ENCODE data around the gene SCN5A. TPM values are rescaled to one million over a fixed set of nuclear protein-coding genes. Genes with fewer than 3 reads are reported as not detected.

Gene SCN5A
- total RNA-seq, 2 experiments from 2014 or later: 0.20 to 0.52 TPM

DNA sequence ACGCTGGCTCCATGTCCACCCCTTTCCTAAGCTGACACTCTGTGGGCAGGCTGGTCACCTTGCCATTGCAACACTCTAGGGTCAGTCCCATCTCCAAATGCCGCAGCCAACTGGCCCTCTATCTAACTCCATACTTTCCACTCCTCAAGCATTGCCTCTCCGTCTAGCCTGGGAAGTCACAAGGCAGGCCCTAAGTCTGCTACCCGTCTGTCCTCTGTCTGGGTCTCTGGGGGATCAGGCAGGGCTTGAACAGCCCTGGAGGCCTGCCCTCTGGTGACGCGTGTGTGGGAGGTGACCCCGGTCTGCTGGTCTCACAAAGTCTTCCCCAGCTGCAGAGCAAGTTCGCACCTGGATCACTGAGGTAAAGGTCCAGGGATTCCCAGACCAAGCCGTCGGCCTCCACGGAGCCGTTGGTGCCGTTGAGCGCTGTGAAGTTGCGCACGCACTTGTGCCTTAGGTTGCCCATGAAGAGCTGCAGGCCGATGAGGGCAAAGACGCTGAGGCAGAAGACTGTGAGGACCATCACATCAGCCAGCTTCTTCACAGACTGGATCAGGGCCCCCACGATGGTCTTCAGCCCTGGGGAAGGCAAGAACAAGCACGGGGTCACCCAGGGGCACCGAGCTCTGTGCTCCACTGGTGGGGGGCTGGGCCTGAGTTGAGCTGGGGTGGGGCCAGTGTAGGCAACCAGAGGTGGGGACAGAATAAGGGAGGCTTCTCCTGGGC is 39.9 kb downstream of the SCN5A start:
- CTCF ChIA-PET: interaction anchor here (1.3 kb wide), 1 partner anchor 37 kb away, joined by 3 read pairs; no protein-coding TSS in a partner anchor
- no peaks in the 10 kb centered on the region for H3K4me1 Mint-ChIP-seq (ENCODE audit: low read depth)
- no peak for ATAC-seq
- no peak overlapping the region for H3K4me3 Mint-ChIP-seq
- no peak overlapping the region for H3K27ac Mint-ChIP-seq
- H3K27me3 Mint-ChIP-seq: no peaks in the 10 kb centered on the region
- TF ChIP-seq, protein P1, sequence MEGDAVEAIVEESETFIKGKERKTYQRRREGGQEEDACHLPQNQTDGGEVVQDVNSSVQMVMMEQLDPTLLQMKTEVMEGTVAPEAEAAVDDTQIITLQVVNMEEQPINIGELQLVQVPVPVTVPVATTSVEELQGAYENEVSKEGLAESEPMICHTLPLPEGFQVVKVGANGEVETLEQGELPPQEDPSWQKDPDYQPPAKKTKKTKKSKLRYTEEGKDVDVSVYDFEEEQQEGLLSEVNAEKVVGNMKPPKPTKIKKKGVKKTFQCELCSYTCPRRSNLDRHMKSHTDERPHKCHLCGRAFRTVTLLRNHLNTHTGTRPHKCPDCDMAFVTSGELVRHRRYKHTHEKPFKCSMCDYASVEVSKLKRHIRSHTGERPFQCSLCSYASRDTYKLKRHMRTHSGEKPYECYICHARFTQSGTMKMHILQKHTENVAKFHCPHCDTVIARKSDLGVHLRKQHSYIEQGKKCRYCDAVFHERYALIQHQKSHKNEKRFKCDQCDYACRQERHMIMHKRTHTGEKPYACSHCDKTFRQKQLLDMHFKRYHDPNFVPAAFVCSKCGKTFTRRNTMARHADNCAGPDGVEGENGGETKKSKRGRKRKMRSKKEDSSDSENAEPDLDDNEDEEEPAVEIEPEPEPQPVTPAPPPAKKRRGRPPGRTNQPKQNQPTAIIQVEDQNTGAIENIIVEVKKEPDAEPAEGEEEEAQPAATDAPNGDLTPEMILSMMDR (IDR thresholded peaks at IDR 0.05): no peak
- H3K9me3 Mint-ChIP-seq: no peaks in the 10 kb centered on the region
- H3K36me3 Mint-ChIP-seq (ENCODE audit: low read depth): no peaks in the 10 kb centered on the region
- intact Hi-C loops (cut with micrococcal nuclease): no loop called here
- POLR2A ChIA-PET: no interaction called here
- DNase-seq: no peak

DNA sequence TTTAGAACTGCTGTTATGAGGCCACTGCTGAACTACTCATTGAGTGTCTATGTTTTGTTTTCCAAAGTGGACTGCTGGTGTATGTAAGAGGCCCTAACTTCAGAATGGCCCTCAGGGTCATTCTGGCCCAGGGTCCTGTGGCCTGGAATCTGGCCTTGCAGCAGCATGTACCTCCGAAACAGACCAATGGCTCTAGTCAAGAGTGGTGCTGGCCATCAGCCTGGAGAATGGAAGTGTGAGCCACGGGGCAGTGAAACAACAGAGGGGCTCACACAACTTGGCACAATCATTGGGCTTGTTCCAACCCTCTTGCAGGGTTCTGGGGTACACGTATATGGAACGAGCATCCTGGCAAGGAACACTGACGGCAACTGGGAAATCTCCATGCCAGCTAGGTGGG is 40.5 kb downstream of the SCN5A start:
- DNase-seq (no peak), ATAC-seq (no peak)
- ChIA-PET POLR2A (no interaction called here), CTCF (no interaction called here)
- H3K4me1 Mint-ChIP-seq (ENCODE audit: low read depth): no peaks in the 10 kb centered on the region
- H3K36me3 Mint-ChIP-seq (ENCODE audit: low read depth): no peaks in the 10 kb centered on the region
- no peaks in the 10 kb centered on the region for H3K9me3 Mint-ChIP-seq
- H3K27ac Mint-ChIP-seq: no peak overlapping the region
- intact Hi-C loops (cut with micrococcal nuclease): no loop called here
- no peaks in the 10 kb centered on the region for H3K27me3 Mint-ChIP-seq
- TF ChIP-seq, protein P1 (IDR thresholded peaks at IDR 0.05): no peak
- no peak overlapping the region for H3K4me3 Mint-ChIP-seq

DNA sequence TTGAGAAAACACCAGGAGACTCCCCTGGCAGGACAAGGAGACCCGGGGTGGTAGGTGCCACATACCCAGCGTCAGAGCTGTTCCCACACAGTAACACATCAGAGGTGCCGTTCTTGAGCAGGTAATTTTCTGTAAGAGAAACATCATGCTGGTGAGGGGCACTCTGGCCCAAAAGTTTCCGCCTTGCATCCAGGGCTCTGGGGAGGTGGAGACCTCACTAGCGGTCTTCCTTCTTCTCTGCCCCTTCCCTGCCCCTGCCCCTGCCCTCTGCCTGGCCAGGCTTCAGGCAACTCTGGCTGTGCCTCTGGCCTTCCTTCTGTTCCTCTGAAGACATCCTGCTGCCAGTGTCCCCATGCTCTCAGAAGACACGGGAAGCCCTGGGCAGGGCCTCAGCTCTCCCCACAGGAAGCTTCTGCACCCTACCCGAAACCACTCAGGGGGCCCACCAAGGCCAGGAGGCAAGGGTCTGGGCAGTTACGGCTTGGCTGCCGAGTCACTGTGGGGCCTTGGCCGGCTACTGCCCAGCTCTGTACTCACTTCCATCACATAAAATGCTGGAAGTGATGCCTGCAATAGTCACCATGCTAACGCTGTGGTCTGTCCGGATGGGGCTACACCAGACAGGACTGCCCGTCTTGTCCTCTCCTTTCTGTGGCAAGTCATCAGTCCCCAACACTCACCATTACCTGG is 41.3 kb downstream of the SCN5A start:
- H3K27ac Mint-ChIP-seq: no peak overlapping the region
- H3K36me3 Mint-ChIP-seq (ENCODE audit: low read depth): no peaks in the 10 kb centered on the region
- TF ChIP-seq, protein P1 (IDR thresholded peaks at IDR 0.05): no peak
- H3K27me3 Mint-ChIP-seq: no peaks in the 10 kb centered on the region
- no peak for DNase-seq
- no peaks in the 10 kb centered on the region for H3K9me3 Mint-ChIP-seq
- POLR2A ChIA-PET: no interaction called here
- CTCF ChIA-PET: interaction anchor here (1.2 kb wide), 2 partner anchors 22 to 87 kb away, joined by 3 read pairs; no protein-coding TSS in a partner anchor
- H3K4me1 Mint-ChIP-seq (ENCODE audit: low read depth): no peaks in the 10 kb centered on the region
- ATAC-seq: no peak
- H3K4me3 Mint-ChIP-seq: no peak overlapping the region
- intact Hi-C loops (cut with micrococcal nuclease): no loop called here

DNA sequence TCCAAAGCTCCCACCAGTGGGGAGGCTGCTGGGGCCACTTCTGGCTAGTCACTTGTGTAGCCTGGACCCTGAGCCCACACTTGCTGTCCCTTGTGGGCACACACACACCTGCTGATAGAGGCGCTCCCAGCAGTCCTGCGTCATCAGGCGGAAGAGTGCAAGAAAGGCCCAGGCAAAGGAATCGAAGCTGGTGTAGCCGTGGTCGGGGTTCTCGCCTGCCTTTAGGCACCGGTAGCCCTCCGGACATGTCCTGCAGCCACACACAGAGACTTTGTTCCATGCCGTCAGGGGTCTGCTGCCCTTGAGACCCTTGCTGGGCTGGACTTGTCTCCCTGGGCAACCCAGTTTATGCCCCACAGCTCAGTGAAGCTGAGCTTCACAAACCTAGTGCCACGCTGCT is 42.9 kb downstream of the SCN5A start:
- Mint-ChIP-seq H3K4me3 (no peak overlapping the region), H3K27me3 (no peaks in the 10 kb centered on the region), H3K4me1 (ENCODE audit: low read depth) (no peaks in the 10 kb centered on the region), H3K9me3 (no peaks in the 10 kb centered on the region), H3K27ac (no peak overlapping the region), H3K36me3 (ENCODE audit: low read depth) (no peaks in the 10 kb centered on the region)
- DNase-seq (no peak), ATAC-seq (no peak)
- intact Hi-C loops (cut with micrococcal nuclease): no loop called here
- POLR2A ChIA-PET: no interaction called here
- CTCF ChIA-PET: no interaction called here
- TF ChIP-seq, protein P1 (IDR thresholded peaks at IDR 0.05): no peak

DNA sequence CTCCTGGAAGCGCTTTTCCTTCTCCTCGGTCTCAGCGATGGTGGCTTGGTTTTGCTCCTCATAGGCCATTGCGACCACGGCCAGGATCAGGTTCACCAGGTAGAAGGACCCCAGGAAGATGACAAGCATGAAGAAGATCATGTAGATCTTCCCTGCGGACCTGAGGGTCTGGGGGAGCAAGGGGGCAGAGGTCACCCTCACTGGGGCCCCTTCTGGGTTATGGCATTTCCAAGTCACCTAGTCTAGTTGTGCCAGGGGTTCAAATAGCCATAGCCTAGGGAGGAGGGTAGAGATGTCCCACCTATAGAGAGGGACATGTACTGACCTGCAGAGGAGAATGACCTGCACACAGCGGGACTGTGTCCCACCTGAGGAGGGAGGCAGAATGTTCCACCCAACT is 43.5 kb downstream of the SCN5A start:
- CTCF ChIA-PET: no interaction called here
- no peak for DNase-seq

More for the DNA sequence above, 43.5 kb downstream of the SCN5A start:
- Mint-ChIP-seq H3K27ac (no peak overlapping the region), H3K36me3 (ENCODE audit: low read depth) (no peaks in the 10 kb centered on the region), H3K27me3 (no peaks in the 10 kb centered on the region), H3K9me3 (no peaks in the 10 kb centered on the region), H3K4me1 (ENCODE audit: low read depth) (no peaks in the 10 kb centered on the region), H3K4me3 (no peak overlapping the region)
- no peak for ATAC-seq
- POLR2A ChIA-PET: no interaction called here
- TF ChIP-seq, protein P1 (IDR thresholded peaks at IDR 0.05): no peak
- intact Hi-C loops (cut with micrococcal nuclease): no loop called here
